Suprapubic skin (tissue), 4 donors: ENCODE data around the gene PCARE. TPM values are rescaled to one million over a fixed set of nuclear protein-coding genes. Genes with fewer than 3 reads are reported as not detected.

ENCODE experiments used
- DNase-seq, 2 donors: peaks; one replicate each; pipeline ENCODE4 v3.0.0-alpha.2; 2019; ENCODE audit warnings: low spot score in 2 of 2
- H3K27ac ChIP-seq: fragments of 200-600 bp; sonication (generic); one replicate; pipeline ENCODE4 v1.5.1; 2019
- H3K27me3 ChIP-seq: fragments of 200-600 bp; sonication (generic); one replicate; pipeline ENCODE4 v1.5.1; 2019
- H3K36me3 ChIP-seq: fragments of 200-600 bp; sonication (generic); one replicate; pipeline ENCODE4 v1.5.1; 2019
- H3K4me1 ChIP-seq: fragments of 200-600 bp; sonication (generic); one replicate; pipeline ENCODE4 v1.5.1; 2019
- H3K4me3 ChIP-seq: fragments of 200-600 bp; sonication (generic); one replicate; pipeline ENCODE4 v1.5.1; 2019; ENCODE audit warnings: mild to moderate bottlenecking
- H3K9me3 ChIP-seq: fragments of 200-600 bp; sonication (generic); one replicate; pipeline ENCODE4 v1.5.1; 2019
- EP300 ChIP-seq: sonication (generic); formaldehyde crosslinking; IDR thresholded peaks from one replicate; pipeline ENCODE4 v1.6.1; 2017; ENCODE audit warnings: antibody characterized with exemption
- POLR2A ChIP-seq, 2 donors: fragments of 450-650 bp; IDR thresholded peaks; one replicate each; pipeline ENCODE4 v1.6.1; 2017; ENCODE audit warnings: antibody characterized with exemption in 2 of 2, mild to moderate bottlenecking in 2 of 2, moderate library complexity in 2 of 2
- POLR2AphosphoS5 ChIP-seq, 3 donors: sonication (generic); formaldehyde crosslinking; IDR thresholded peaks; one replicate each; pipeline ENCODE4 v1.6.1; 2017; ENCODE audit warnings: antibody characterized with exemption in 3 of 3
- WGBS: methylation state at CpG from one replicate; pipeline ENCODE4 v1.1.5; 2018; 5-methylcytosine and 5-hydroxymethylcytosine counted together
- total RNA-seq, 4 donors: library from RNA; depleted of rRNA; stranded (reverse); fragments of >200 nt; gene quantifications; one replicate each; pipeline ENCODE4 v1.1.0, GENCODE V29; 2016
- TF ChIP-seq, protein P1 (sequence below), 2 donors: fragments of 200-600 bp in 1 of 2; fragments of 450-650 bp in 1 of 2; sonication (generic) in 1 of 2; IDR thresholded peaks; one replicate each; pipeline ENCODE4 v1.5.1; 2016 to 2019; ENCODE audit warnings: antibody characterized with exemption in 2 of 2, mild to moderate bottlenecking in 1 of 2, moderate library complexity in 1 of 2

Gene PCARE
- total RNA-seq, 4 donors from 2014 or later, result 0.04 to 0.34 (median 0.14) TPM

DNA sequence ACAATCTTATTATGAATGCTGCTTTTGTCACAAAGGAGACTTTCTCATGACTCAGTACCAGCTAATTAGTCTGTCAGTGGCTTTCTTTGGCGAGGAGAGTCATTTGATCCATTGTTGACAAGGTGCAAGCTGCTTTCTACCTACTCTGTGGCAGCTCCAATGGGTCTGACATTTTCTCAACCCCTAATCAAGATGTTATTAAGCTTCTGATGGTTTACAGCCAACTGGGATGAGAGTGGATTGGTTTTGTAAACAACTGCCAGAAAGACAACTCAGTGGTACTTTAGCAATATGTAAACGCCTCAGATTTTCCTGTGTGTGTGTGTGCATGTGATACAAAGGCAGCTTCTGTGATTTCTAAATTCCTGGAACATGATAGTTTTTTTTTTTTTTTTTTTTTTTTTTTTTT lies 32.7 kb upstream of the PCARE start:
- Histone ChIP-seq H3K4me3 (no peak overlapping the region), H3K27me3 (no peaks in the 10 kb centered on the region), H3K36me3 (no peaks in the 10 kb centered on the region), H3K4me1 (peaks cover 5% of the 10 kb centered on the region), H3K27ac (no peak overlapping the region), H3K9me3 (no peaks in the 10 kb centered on the region)
- 59% methylated on average over 2 of the region's 2 CpGs for WGBS
- no peak for DNase-seq
- TF ChIP-seq, protein P1, sequence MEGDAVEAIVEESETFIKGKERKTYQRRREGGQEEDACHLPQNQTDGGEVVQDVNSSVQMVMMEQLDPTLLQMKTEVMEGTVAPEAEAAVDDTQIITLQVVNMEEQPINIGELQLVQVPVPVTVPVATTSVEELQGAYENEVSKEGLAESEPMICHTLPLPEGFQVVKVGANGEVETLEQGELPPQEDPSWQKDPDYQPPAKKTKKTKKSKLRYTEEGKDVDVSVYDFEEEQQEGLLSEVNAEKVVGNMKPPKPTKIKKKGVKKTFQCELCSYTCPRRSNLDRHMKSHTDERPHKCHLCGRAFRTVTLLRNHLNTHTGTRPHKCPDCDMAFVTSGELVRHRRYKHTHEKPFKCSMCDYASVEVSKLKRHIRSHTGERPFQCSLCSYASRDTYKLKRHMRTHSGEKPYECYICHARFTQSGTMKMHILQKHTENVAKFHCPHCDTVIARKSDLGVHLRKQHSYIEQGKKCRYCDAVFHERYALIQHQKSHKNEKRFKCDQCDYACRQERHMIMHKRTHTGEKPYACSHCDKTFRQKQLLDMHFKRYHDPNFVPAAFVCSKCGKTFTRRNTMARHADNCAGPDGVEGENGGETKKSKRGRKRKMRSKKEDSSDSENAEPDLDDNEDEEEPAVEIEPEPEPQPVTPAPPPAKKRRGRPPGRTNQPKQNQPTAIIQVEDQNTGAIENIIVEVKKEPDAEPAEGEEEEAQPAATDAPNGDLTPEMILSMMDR (IDR thresholded peaks at IDR 0.05), result no peak

DNA sequence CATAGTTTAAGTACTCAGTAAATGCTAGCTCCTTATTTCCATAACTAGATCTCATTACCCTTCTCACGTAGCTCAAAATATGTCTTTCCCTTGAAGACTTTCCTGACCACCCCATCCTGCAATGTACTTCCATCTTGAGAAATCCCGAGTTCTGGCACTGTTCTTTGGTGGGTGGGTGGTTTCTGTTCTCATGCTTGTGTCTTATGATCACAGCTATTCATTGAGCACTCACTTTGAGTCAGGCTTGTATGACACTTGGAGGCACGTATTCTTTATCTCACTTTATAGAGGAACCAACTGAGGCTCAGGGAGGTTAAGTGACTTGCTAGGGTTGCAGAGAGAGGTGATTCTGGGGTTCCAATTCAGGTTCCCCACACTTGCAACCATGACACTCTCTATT lies 31.9 kb upstream of the PCARE start:
- DNase-seq, result no peak
- Histone ChIP-seq H3K27me3 (no peaks in the 10 kb centered on the region), H3K9me3 (no peaks in the 10 kb centered on the region), H3K4me3 (no peak overlapping the region), H3K27ac (no peak overlapping the region), H3K36me3 (no peaks in the 10 kb centered on the region), H3K4me1 (peaks cover 5% of the 10 kb centered on the region)
- no peak for TF ChIP-seq POLR2AphosphoS5 (IDR thresholded peaks at IDR 0.05)
- no peak for TF ChIP-seq POLR2A (IDR thresholded peaks at IDR 0.05)
- no peak for TF ChIP-seq EP300
- TF ChIP-seq, protein P1 (IDR thresholded peaks at IDR 0.05), result no peak
- 89% methylated on average over 3 of the region's 3 CpGs for WGBS

DNA sequence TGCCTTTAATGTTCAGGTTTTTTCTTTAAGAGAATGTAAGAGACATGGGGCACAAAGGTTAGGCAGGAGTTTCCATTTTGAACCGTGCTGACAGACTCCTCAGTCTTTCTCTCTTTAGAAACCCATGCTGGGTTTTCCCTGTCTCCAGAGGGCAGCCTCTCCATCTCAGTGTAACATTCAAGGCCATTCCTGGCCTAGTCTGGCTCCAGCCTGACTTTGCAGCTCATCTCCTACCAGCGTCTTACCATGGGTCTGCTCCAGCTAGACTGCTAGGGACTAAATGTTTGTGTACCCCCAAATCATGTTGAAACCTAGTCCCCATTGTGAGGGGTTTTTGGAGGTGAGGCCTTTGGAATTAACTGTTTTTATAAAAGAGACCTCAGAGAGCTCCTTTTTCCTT lies 31.1 kb upstream of the PCARE start:
- TF ChIP-seq EP300 (no peak), POLR2A (IDR thresholded peaks at IDR 0.05) (no peak), POLR2AphosphoS5 (IDR thresholded peaks at IDR 0.05) (no peak)
- TF ChIP-seq, protein P1 (IDR thresholded peaks at IDR 0.05), result no peak
- no peak overlapping the region for H3K4me3 ChIP-seq
- H3K27me3 ChIP-seq, result no peaks in the 10 kb centered on the region
- H3K36me3 ChIP-seq, result no peaks in the 10 kb centered on the region
- 60% methylated on average over 2 of the region's 2 CpGs for WGBS
- no peaks in the 10 kb centered on the region for H3K4me1 ChIP-seq
- H3K27ac ChIP-seq, result no peak overlapping the region
- no peaks in the 10 kb centered on the region for H3K9me3 ChIP-seq
- DNase-seq, result no peak

DNA sequence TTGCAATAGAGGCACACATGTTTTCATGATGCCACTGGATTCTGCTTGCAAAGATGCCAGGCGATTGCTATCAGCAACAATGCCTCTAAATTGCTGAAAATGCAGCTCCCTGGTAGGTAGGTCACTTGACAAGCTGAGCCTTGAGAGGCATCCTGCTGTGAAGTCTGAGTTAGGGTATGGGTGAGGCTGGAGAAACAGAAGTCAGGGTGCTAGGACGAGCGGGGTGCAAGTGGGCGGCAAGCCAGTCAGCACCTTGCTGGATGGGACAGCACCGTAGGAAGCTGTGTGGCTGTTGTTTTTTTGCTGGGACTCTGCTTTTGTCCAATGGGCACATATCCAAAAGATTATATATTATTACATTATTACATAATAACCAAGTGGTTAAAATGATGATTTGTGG lies 30.4 kb upstream of the PCARE start:
- no peak for TF ChIP-seq POLR2AphosphoS5 (IDR thresholded peaks at IDR 0.05)
- TF ChIP-seq POLR2A (IDR thresholded peaks at IDR 0.05), result no peak
- TF ChIP-seq, protein P1 (IDR thresholded peaks at IDR 0.05), result no peak
- no peak for TF ChIP-seq EP300
- H3K4me3 ChIP-seq, result no peak overlapping the region
- DNase-seq, result no peak
- no peaks in the 10 kb centered on the region for H3K27me3 ChIP-seq
- no peaks in the 10 kb centered on the region for H3K4me1 ChIP-seq
- H3K27ac ChIP-seq, result no peak overlapping the region
- no peaks in the 10 kb centered on the region for H3K36me3 ChIP-seq
- H3K9me3 ChIP-seq, result no peaks in the 10 kb centered on the region
- WGBS, result 66% methylated on average over 5 of the region's 5 CpGs

DNA sequence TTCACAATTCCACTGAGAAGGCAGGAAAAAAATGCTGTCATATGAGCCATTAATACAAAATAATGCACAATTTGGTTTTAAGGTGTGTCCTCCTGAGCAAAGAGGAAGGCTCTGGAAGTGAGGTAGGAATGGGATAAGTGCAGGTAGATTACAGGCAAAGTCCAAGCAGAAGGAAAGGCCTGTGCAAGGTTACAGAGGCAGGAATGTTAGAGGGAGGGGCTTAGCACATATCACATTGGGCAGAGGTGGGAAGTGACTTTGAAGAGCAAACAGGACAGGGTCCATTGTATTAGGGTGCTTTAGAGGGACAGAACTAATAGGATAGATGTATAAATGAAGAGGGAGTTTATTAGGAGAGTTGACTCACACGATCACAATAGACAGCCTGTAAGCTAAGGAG lies 26.2 kb upstream of the PCARE start:
- TF ChIP-seq POLR2A (IDR thresholded peaks at IDR 0.05) (no peak), POLR2AphosphoS5 (IDR thresholded peaks at IDR 0.05) (no peak), EP300 (no peak)
- TF ChIP-seq, protein P1 (IDR thresholded peaks at IDR 0.05), result no peak
- 75% methylated on average over 1 of the region's 1 CpG for WGBS
- Histone ChIP-seq H3K9me3 (no peaks in the 10 kb centered on the region), H3K27ac (no peak overlapping the region), H3K36me3 (no peaks in the 10 kb centered on the region), H3K27me3 (no peaks in the 10 kb centered on the region), H3K4me3 (no peak overlapping the region), H3K4me1 (no peaks in the 10 kb centered on the region)
- no peak for DNase-seq
